GM18868 (cell line): ENCODE data around the gene TTLL10.
A peak's percentile ranks its signal among the peaks of the same experiment; 100 is the strongest.
"Not testable (repeated sequence)": the region's sequence is repeated elsewhere in the genome, so short reads cannot be mapped to it uniquely, and the experiment has no call there.

Experiments
- ATAC-seq: cut with Tn5 transposase; IDR thresholded peaks from one replicate; pipeline ENCODE4 v1.9.1; 2021; ENCODE audit warnings: mild to moderate bottlenecking, moderate library complexity; ENCODE audit not compliant: unreplicated experiment

TTLL10 gene

DNA sequence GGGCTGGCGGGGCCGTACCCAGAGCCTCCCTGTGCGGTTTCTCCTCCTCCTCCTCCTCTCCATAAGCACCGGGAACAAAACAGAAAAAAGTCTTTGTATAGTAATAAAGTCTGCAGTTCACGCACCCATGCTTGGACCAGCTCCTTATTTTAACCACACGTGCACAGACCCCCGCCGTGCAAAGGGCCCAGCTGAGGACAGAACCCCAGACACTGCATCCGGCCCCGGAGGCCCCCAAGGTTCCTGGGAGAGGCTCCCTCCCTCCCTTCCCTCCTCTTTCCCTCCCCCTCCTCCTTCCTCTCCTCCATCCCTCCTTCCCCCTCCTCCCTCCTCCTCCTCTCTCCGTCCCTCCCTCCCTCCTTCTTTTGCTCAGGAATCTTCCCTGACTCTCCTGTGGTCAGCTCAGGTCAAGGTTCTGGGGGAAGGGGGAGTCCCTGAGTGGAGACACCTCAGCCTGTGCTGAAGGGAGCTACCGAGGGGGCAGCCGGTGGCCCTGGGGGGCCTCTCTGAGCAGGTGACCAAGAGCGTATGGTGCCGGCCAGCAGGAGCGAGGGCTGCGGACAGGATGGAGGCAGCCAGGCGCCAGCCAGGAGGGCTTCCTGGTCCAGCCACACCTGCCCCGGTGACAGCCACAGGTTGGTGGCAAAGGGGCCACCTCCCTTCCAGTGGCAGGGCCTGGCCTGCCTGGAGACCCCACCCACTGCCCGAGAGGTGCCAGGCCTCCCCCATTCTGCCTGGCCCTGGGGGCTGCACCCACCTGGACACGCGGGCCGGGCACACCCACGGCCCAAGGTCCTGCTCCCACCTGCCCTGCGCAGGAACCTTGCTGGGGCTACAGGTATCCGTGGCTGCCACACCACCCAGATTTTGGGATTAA is 3.2 kb upstream of the TTLL10 start:
- ATAC-seq = no peak

DNA sequence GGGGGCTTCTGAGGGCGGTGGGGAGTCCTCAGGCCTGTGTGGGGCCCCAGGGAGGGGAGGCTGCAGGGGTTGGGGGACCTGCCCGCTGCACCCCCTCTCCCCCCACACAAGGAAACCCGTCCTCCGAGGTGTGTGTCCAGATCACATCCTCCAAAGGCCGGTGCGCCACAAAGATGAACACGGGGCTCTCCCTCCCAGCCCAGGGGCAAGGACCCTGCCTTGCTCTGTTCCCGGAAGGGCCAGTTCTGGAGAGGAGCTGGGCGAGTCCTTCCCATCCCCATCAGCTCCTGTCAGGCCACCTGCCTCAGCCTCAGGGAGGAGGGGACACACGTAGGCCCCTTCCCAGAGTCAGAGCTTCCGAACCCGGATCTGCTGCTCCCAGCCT is 2.5 kb upstream of the TTLL10 start:
- no peak for ATAC-seq

DNA sequence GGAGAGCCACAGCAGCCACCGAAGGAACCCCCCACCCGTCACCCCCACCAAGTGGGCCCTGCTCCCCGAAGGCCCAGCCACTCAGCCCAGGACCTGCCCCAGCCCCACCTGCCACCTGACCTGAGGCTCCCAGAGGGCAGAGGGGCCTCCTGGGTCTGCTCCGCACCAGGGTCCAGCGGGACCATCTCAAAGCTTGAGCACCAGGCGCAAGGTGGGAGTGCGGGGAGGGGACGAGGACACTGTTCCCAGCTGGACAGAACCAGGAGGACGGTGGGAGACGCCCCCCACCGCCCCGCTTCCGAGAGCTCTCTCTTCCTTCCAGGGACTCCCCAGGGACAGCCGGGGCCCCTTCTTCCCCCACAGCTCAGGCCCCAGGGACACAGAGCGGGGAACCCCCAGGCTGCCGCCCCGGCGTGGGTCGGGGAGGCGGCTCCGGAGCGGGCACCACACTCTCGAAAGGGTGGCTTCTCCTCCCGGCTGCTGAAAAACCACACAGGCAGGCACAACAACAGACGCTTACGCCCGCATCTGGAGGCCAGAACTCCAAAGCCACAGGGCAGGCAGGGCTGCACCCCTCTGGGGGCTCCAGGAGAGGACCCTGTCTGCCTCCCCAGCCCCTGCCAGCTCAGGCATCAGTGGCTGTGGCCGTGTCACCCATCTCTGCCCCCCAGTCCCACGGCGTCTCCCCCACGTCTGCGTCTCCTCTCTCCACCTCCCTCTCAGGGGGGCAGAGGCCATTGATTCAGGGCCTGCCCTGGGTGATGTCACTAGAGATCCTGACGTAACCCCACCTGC is 1.9 kb upstream of the TTLL10 start:
- ATAC-seq = peak; percentile 57

DNA sequence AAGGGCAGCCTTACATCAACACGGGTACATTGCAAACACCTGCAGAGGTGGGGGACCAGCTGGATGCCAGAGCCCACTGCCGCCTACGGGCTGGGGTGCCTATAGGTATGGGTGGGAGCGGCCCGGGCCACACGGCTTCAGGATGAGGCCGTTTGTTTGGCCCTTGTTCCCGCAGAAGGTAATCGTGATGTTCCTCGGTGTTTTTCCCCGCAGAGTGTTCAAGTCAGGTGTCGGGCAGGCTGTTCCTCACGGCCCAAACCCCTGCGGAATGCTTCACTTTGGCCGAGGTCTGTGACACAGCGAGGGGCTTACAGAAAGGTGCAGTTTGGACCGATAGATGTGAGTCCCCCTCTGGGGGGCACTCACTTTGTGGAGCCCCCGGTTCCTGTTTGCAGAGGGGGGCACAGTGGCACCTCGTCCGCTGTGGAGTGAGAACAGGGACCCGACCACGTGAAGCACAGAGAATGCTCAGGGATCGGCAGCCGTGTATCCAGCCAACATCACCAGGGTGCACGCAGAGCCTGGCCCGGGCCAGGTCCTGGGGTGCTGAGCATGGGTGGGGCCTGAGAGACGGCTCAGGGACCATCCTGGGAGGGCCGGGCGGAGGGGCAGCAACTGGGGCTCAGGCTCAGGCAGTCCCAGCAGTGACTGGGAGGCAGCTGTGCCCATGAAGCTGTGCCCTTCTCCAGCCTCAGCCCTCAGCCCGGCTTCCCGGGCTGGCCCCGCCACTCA is 453 bp upstream of the TTLL10 start:
- ATAC-seq = no peak

DNA sequence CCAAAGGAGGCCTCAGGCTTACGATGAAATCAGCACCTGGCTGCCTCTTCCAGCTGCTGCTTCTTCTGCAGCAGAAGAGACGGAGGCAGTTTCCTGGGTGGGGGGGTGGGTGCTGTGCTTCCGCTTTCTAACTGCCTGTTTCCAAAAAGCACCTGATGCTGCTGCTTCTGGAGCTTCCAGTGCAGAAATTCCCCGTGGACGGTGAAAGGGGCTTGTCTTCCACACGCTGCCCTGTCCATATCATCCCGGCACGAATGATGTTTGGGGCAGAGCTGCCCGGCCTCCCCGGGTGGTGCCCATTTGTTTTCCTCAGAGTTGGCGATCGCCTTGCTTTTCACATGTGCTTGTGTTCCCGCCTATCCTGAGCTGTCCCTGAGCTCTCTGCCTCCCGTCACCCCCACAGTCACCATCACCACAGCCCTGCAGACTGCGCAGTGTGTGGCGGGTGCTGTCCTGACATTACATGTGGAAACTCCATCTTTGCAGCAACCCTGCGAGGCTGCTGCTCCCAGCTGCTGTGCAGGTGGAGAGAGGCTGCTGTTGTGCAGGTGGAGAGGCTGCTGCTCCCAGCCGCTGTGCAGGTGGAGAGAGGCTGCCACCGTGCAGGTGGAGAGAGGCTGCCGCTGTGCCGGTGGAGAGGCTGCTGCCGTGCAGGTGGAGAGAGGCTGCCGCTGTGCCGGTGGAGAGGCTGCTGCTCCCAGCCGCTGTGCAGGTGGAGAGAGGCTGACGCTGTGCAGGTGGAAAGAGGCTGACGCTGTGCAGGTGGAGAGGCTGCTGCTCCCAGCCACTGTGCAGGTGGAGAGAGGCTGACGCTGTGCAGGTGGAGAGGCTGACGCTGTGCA is 1.8 kb downstream of the TTLL10 start:
- no peak for ATAC-seq

DNA sequence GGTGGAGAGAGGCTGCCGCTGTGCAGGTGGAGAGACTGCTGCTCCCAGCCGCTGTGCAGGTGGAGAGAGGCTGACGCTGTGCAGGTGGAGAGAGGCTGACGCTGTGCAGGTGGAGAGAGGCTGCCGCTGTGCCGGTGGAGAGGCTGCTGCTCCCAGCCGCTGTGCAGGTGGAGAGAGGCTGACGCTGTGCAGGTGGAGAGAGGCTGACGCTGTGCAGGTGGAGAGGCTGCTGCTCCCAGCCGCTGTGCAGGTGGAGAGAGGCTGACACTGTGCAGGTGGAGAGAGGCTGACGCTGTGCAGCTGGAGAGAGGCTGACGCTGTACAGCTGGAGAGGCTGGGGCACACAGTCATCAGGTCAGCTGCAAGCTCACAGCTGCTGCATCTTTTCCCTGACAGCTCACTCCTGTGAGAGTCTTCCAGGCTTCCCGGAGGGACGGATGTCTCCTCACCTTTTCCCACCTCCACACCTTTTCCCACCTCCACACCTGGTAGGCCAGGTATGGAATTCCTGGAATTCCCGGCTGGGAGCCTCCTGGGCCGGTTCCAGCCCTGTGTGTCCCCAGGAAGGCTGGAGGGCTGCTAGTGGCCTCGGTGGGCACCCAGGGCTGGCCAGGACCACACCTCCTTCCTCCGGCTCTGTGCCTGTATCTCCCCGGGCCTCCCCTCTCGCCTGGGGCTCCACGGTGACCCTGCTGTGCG is 2.5 kb downstream of the TTLL10 start:
- not testable (repeated sequence) for ATAC-seq

DNA sequence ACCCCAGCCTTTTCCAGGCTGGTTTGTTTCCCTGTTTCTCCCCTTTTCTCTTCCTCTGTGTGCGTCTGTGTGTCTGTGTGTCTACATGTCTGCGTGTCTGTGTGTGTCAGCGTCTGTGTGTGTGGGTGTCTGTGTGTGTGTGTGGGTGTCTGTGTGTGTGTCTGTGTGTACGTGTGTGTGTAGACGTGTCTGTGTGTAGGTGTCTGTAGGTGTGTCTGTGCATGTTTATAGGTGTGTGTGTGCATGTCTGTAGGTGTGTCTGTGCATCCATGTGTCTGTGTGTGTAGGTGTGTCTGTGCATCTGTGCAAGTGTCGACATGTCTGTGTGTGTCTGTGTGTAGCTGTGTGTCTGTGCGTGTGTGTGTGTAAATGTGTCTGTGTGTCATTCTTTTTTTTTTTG is 3.3 kb downstream of the TTLL10 start:
- ATAC-seq = no peak

DNA sequence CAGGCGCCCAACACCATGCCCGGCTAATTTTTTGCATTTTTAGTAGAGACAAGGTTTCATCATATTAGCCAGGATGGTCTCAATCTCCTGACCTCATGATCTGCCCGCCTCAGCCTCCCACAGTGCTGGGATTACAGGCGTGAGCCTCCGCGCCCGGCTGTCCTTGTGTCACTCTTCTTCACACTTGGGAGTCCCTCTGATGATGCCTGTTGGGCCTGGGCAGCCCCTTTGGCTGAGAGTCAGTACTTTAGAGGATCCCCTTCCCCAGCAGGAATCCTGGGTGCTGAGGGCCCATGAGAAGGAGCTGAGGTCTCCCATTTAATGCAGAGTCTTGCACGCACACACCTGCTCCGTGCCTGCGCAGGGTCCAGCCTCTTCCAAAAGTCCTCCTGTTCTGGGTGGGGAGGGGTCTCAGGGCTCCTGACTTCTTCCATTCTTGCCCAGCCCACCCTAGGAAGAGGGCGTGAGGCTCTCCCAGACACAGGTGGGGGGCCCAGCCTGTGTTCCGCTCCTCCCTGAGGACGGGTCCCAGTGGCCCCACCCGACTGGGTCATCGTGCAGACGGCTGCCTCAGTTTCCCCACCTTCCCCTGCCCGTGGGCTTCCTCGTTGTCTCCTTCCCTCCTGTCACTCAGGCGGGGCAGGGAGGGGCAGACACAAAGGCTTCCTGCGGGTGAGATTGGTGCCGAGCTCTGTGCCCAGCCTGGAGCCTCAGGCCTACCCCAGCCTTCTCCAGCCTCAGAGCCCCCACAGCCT is 3.9 kb downstream of the TTLL10 start:
- ATAC-seq = no peak

DNA sequence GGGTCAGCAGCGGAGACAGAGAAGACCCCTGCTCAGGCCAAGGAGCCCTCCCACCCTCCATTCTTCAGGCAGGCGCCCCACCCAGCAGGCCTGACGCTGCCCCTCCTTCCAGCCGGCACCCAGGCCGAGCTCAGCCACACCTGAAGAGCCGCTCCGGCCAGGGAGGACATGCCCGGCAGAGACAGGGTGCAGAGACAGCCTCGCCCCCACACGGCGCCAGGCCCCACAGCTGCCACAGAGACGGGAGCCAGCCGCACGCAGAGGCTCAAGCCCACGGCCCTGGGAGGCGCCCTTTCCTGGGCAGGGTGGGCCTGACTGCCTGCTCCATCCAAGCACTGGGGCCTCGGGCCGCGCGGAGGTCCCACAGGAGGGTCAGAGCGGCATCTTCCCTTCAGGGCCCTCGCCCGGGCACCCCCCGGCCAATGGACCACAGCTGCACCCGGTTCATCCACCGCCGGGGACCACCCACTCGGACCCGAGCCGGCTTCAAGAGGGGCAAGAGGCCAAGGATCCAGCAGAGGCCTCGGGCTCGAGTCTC is 5.2 kb downstream of the TTLL10 start:
- no peak for ATAC-seq

DNA sequence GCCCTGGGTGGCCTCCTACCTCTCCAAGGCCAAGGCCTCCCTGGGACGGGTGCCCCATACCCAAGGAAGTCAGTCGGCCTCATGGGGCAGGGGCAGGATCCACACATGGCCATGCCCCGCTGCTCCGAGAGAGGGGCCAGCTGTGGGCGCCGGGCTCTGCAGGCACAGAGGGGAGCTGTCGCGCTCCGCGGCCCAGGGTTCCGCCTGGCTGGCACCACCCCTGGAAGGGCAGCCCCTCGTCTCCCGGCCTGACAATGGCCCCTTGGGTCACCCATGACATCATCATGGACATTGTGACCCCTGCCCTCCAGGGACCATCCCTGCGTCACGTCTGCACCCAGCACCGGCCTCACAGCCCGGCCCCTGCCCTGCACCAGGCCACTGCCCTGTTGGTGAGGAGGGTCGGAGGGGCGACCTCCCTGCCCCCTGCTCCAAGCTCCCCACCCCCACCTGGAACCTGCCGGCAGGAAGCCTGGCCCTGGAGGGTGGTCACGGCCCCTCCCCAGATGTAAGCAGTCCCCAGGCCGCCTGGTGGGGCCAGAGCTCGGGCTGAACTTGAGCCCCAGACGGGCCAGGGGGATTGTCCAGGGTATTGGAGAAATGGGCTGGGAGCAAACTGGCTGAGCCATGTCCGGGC is 5.8 kb downstream of the TTLL10 start:
- no peak for ATAC-seq

DNA sequence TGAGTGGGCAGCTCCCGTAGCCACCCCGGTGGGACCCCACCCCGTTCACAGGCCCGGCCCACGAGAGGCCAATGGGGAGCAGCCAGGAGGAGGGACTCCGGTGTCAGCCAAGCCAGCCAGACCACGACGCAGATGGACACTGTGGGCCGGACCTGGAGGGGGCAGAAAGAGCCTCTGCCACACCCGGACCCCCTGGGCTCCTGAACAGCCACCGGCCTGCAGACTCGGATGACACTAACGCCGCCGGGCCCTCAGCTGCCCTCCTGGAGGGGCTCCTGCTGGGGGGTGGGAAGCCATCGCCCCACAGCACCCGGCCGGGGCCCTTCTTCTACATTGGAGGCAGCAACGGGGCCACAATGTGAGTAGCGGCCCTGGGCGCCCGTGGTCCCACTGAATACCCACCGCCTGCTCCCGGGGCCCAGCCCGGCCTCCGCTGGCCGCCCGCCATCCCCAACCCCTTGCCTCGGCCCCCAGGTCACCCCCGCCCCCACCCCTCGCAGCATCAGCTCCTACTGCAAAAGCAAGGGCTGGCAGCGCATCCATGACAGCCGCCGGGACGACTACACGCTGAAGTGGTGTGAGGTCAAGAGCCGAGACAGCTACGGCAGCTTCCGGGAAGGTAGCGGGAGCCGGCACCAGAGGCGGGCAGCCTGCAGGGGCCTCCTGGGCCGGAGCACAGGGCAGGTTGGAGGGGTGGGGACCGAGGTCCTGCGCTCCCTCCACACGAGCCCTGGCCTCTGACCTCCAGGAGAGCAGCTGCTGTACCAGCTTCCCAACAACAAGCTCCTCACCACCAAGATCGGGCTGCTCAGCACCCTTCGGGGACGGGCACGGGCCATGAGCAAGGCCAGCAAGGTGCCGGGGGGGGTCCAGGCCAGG is 6.5 kb downstream of the TTLL10 start:
- no peak for ATAC-seq

DNA sequence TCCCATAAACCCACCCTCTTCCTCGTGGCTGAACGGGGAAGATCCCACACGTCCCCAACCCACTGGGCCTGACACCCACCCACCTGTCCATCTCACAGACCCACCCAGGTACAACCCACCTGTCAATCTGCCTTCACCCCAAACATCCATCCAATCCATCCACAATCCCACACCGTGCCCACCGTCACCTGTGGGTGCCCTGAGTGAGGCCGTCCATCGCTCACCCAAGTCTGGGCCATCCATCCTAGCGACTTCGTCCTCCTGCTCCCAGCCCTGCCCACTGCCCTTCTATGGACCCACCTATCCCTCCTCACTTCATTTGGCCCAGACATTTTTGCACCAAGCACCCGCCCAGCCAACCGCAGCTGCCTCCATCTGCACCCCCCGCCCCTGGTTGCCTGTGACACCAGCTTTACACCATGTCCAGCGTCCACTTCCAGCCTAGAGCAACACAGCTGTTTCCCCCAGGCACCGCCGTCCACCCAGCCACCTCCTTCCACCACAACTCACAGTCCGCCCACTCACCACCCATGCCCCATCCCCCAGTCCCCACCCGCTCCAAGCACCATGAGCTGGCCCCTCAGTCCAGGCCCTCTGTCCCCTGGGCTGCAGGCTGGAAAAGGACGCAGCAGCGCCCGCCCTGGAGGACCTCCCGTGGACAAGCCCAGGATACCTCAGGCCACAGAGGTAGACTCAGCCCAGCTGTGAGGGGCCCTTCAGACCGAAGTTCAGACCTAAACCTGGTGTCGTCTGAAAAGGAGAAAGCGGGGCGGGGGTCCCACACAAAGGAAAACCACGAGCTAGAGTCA is 7.7 kb downstream of the TTLL10 start:
- no peak for ATAC-seq

DNA sequence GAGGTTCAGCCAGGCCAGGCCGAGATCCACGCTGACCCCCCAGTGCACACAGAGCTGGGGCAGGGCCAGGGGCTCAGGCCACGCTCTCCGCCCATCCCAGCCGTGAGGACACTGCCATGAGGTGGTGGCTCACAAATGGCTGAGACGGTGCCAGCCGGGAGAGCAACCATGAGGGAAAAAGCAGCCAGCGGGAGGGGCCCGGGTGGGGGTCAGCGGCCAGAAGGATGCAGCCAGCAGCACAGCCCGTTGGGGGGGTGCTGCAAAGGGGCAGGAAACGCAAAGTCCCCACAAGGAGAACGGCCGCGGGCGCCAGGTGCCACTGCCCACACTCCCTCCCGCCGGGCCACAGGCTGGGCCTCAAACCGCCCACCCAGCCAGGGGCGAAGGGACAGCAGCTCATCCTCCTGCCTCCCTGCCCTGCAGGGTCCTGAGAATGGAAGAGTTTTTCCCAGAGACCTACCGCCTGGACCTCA is 8.3 kb downstream of the TTLL10 start:
- no peak for ATAC-seq

DNA sequence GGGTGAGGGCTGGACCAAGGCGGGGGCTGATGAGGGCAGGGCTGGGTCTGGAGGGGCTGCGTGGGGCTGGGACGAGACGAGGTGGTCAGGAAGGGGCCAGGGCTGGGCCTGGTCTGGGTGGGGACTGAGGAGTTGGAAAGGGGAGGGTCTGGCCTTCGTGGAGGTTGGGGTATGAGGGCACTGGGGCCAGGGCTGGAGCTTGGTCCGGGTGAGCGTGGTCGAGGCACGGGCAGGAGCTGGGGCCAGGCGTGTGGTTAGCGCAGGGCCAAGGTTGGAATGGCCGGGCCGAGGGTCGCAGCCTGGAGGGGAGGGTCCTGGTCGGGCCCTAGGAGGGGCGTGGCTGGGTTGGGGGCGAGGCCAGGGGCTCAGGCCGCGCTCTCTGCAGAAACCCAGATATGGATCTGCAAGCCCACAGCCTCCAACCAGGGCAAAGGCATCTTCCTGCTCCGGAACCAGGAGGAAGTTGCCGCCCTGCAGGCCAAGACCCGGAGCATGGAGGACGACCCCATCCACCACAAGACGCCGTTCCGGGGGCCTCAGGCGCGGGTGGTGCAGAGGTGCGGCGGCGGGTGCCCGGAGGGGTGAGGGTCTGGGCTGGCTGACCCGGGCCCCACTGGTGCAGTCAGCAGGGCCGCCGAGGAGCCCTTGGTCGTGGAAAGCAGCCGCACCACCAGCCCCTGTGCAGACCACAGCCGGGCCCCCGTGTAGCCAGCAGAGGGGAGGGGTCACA is 9.0 kb downstream of the TTLL10 start:
- ATAC-seq = no peak

DNA sequence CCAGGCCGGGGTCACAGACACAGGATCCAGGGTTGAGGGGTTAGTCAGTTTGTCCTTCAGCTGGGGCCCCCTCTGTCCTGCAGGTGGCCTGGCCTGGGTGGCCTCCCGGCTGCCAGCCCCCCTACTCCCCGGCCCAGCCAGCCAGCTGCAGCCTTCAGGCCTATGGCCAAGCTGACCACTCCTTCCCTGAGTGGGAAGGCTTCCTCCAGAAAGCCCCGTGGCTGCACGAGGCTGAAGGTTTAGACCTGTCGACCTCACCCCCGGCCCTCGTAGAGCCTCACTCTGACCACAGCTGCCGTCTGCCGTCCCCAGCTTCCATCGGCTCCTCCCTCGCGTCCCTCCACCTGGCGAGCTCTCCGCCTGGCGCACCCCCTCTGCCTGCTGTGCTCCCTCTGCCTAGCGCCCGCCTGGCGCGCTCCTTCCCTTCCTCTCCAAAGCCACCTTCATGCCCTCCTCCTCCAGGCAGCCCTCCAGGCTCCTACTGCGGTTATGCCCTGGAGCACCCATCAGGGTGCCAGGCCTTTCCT is 9.6 kb downstream of the TTLL10 start:
- no peak for ATAC-seq
